ENCODE results near the gene CACNA2D1.

GRCh38 chr7:82079527-82079926 lies 364.1 kb downstream of the CACNA2D1 start:
- TF ChIP-seq CTCF (IDR thresholded peaks at IDR 0.05) (no peak), ZFX (IDR thresholded peaks at IDR 0.05; ENCODE audit: borderline replicate concordance) (no peak)

All from 22Rv1 (cell line).